Liver (tissue), 9 donors: ENCODE measurements around the gene ARNT2. TPM values are rescaled to one million over a fixed set of nuclear protein-coding genes. Genes with fewer than 3 reads are reported as not detected.

Source experiments
- DNase-seq: peaks from one replicate; pipeline ENCODE4 v3.0.0-alpha.2; 2017; ENCODE audit warnings: low spot score
- H3K27ac ChIP-seq, 2 donors: one replicate each; pipeline ENCODE4 v1.7.0; 2013; ENCODE audit warnings: inconsistent platforms in 2 of 2, low read length in 2 of 2, control low read depth in 1 of 2, low read depth in 1 of 2, mild to moderate bottlenecking in 1 of 2
- H3K27me3 ChIP-seq, 4 donors: one replicate each; pipeline versions ENCODE4 v1.6.1 to v1.7.0; 2013; ENCODE audit warnings: low read length in 3 of 4, inconsistent platforms in 1 of 4, mild to moderate bottlenecking in 1 of 4, moderate library complexity in 1 of 4; ENCODE audit not compliant: control insufficient read depth in 4 of 4, insufficient read depth in 4 of 4
- H3K36me3 ChIP-seq, 4 donors: one replicate each; pipeline versions ENCODE4 v1.6.1 to v1.7.0; 2013; ENCODE audit warnings: low read length in 3 of 4, mild to moderate bottlenecking in 3 of 4, low read depth in 1 of 4, moderate library complexity in 1 of 4; ENCODE audit not compliant: control insufficient read depth in 4 of 4, insufficient read depth in 3 of 4
- H3K4me1 ChIP-seq, 4 donors: one replicate each; pipeline versions ENCODE4 v1.6.1 to v1.7.0; 2013; ENCODE audit warnings: low read length in 3 of 4, mild to moderate bottlenecking in 3 of 4, moderate library complexity in 1 of 4; ENCODE audit not compliant: control insufficient read depth in 4 of 4, insufficient read depth in 4 of 4
- H3K4me3 ChIP-seq, 3 donors: one replicate each; pipeline versions ENCODE4 v1.6.1 to v1.7.0; 2013; ENCODE audit warnings: low read length in 3 of 3, control low read depth in 1 of 3, low read depth in 1 of 3, mild to moderate bottlenecking in 1 of 3
- H3K9ac ChIP-seq, 2 donors: one replicate each; pipeline ENCODE4 v1.7.0; 2013; ENCODE audit warnings: low read length in 2 of 2, mild to moderate bottlenecking in 2 of 2, moderate library complexity in 2 of 2, control low read depth in 1 of 2, low read depth in 1 of 2
- H3K9me3 ChIP-seq, 4 donors: one replicate each; pipeline versions ENCODE4 v1.6.1 to v1.7.0; 2013; ENCODE audit warnings: low read length in 3 of 4; ENCODE audit not compliant: control insufficient read depth in 4 of 4
- ATF3 ChIP-seq: IDR thresholded peaks from 2 replicates; pipeline ENCODE4 v1.6.1; 2016; ENCODE audit warnings: antibody characterized with exemption
- CTCF ChIP-seq: fragments of 150-350 bp; IDR thresholded peaks from 2 replicates; pipeline ENCODE4 v1.5.1; 2017; ENCODE audit warnings: improper control_type of control experiment, low read depth, low read length; ENCODE audit not compliant: missing input control
- EGR1 ChIP-seq, 2 donors: IDR thresholded peaks; 2 replicates each; pipeline ENCODE4 v1.6.1; 2016 to 2018; ENCODE audit warnings: antibody characterized with exemption in 2 of 2, low read depth in 2 of 2
- FOXA2 ChIP-seq: IDR thresholded peaks from 2 replicates; pipeline ENCODE4 v1.6.1; 2016; ENCODE audit warnings: antibody characterized with exemption
- GABPA ChIP-seq, 2 donors: IDR thresholded peaks in 1 of 2; conservative IDR thresholded peaks in 1 of 2; 2 replicates each; pipeline ENCODE4 v1.6.1; 2016; ENCODE audit warnings: antibody characterized with exemption in 2 of 2, mild to moderate bottlenecking in 1 of 2, moderate library complexity in 1 of 2
- HNF4A ChIP-seq, 2 donors: conservative IDR thresholded peaks; 2 replicates each; pipeline ENCODE4 v1.6.1; 2016; ENCODE audit warnings: antibody characterized with exemption in 2 of 2, mild to moderate bottlenecking in 2 of 2
- MAX ChIP-seq: IDR thresholded peaks from 2 replicates; pipeline ENCODE4 v1.6.1; 2016; ENCODE audit warnings: antibody characterized with exemption
- NR2F2 ChIP-seq: IDR thresholded peaks from 2 replicates; pipeline ENCODE4 v1.6.1; 2016; ENCODE audit warnings: antibody characterized with exemption
- RAD21 ChIP-seq, 2 donors: IDR thresholded peaks; 2 replicates each; pipeline ENCODE4 v1.6.1; 2016; ENCODE audit warnings: antibody characterized with exemption in 2 of 2, mild to moderate bottlenecking in 2 of 2
- REST ChIP-seq: IDR thresholded peaks from 2 replicates; pipeline ENCODE4 v1.6.1; 2016; ENCODE audit warnings: antibody characterized with exemption, mild to moderate bottlenecking
- RXRA ChIP-seq, 2 donors: IDR thresholded peaks; 2 replicates each; pipeline ENCODE4 v1.6.1; 2017 to 2018; ENCODE audit warnings: antibody characterized with exemption in 2 of 2, mild to moderate bottlenecking in 1 of 2
- SP1 ChIP-seq: IDR thresholded peaks from 2 replicates; pipeline ENCODE4 v1.6.1; 2018; ENCODE audit warnings: antibody characterized with exemption, mild to moderate bottlenecking
- TAF1 ChIP-seq: conservative IDR thresholded peaks from 2 replicates; pipeline ENCODE4 v1.6.1; 2016; ENCODE audit warnings: antibody characterized with exemption, mild to moderate bottlenecking
- YY1 ChIP-seq: IDR thresholded peaks from 2 replicates; pipeline ENCODE4 v1.6.1; 2016; ENCODE audit warnings: antibody characterized with exemption, mild to moderate bottlenecking
- ZBTB33 ChIP-seq: IDR thresholded peaks from 2 replicates; pipeline ENCODE4 v1.6.1; 2016; ENCODE audit warnings: antibody characterized with exemption
- WGBS: extraction: QIAGEN DNeasy Blood & Tissue Kit; methylation state at CpG from one replicate; pipeline ENCODE4 v1.1.7; 2013; 5-methylcytosine and 5-hydroxymethylcytosine counted together
- polyA plus RNA-seq, 2 donors: library from polyadenylated mRNA; stranded (reverse) in 1 of 2; unstranded in 1 of 2; fragments of 200-250 nt in 1 of 2; fragments of >200 nt in 1 of 2; fragmentation: Nextera tagmentation in 1 of 2; extraction: Ambion mirVana in 1 of 2; gene quantifications; one replicate each; pipeline versions ENCODE4 v1.2.1 to v1.2.3, GENCODE V29; 2013 to 2015
- total RNA-seq, 2 donors: library from RNA; depleted of rRNA; stranded (reverse); fragments of >200 nt; gene quantifications; one replicate each; pipeline ENCODE4 v1.2.3, GENCODE V29; 2014
- donor health status: healthy.
- donor health status: healthy.
- donor health status: healthy.
- donor health status: healthy.
- donor health status: healthy.

Gene ARNT2
- total and polyA plus RNA-seq, 4 donors, result 0.17 to 0.92 (median 0.54) TPM

- no peak overlapping the region for H3K27ac ChIP-seq
- 84% methylated on average over 7 of the region's 7 CpGs for WGBS
- no peak overlapping the region for H3K4me3 ChIP-seq
- no peak overlapping the region for H3K9ac ChIP-seq
- peaks cover 0 to 1% (median 0%) of the 10 kb centered on the region in 4 donors for H3K4me1 ChIP-seq
- no peaks in the 10 kb centered on the region for H3K36me3 ChIP-seq
- H3K9me3 ChIP-seq, result no peaks in the 10 kb centered on the region
- TF ChIP-seq YY1 (no peak), CTCF (no peak), RXRA (IDR thresholded peaks at IDR 0.05) (no peak), HNF4A (conservative IDR thresholded peaks at IDR 0.05) (no peak), GABPA (IDR thresholded peaks at IDR 0.05 in 1 of 2, conservative IDR thresholded peaks at IDR 0.05 in 1 of 2) (no peak), REST (no peak), RAD21 (IDR thresholded peaks at IDR 0.05) (no peak), TAF1 (no peak), EGR1 (IDR thresholded peaks at IDR 0.05; ENCODE audit: low read depth in 2 of 2) (no peak), MAX (no peak), ATF3 (no peak), NR2F2 (no peak), ZBTB33 (no peak), SP1 (no peak), FOXA2 (no peak)
- no peak for DNase-seq
- peaks cover 0 to 11% (median 0%) of the 10 kb centered on the region in 4 donors for H3K27me3 ChIP-seq
Observed at GRCh38 chr15:80414546-80415357, 10.6 kb downstream of the ARNT2 start.
